A673 (cell line): ENCODE data around the gene SUMO3.

ENCODE experiments used
- EZH2 ChIP-seq: fragments of 200-600 bp; sonication (generic); IDR thresholded peaks from 2 replicates; pipeline ENCODE4 v1.6.1; 2017; ENCODE audit warnings: borderline replicate concordance, low read depth, mild to moderate bottlenecking, mixed read lengths, antibody characterized with exemption, low read length; ENCODE audit not compliant: poor library complexity, severe bottlenecking
- TF ChIP-seq, protein P1 (sequence below): fragments of 300-800, 200-600 bp; sonication (generic); conservative IDR thresholded peaks from 2 replicates; pipeline ENCODE4 v1.5.1; 2017; ENCODE audit warnings: low read depth, mild to moderate bottlenecking, antibody characterized with exemption, low read length, moderate library complexity, mixed read lengths

DNA sequence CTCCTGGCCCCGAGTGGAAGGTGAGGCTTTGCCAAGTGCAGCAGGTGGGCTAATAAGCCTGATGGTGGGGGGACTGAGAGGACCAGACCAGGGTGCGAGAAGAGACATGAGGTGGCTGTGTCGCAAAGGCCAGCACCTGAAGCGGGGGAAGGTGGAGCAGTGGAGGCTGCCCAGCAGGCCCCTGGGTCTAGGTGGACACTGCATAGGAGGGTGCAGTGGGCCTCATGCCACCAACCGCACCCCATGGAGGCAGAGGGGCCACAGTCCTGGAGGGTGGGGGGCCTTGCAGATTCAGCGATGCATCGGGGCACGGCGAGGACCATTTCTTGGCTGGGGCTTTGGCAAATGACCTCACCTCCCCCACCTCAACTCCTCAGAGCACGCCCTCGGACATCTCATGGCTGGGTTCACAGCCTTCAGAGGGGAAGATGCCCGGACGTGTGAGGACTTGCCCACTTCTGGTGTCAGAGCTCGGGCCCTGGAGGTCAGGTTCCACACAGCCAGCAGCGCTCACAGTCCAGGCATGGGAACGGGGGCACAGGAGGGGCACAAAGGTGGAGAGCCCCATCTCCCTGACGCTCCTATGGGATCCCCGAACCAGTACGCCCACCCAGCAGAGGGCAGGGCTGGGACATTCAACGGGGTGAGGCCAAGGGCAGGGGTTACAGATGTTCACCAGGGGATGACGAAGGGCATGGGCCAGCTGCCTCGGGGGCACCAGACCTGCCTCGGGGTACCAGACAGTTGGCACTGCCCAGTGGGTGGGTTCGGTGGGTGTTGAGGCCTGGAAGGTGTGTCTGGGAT is 51.6 kb downstream of the SUMO3 start:
- TF ChIP-seq, protein P1, sequence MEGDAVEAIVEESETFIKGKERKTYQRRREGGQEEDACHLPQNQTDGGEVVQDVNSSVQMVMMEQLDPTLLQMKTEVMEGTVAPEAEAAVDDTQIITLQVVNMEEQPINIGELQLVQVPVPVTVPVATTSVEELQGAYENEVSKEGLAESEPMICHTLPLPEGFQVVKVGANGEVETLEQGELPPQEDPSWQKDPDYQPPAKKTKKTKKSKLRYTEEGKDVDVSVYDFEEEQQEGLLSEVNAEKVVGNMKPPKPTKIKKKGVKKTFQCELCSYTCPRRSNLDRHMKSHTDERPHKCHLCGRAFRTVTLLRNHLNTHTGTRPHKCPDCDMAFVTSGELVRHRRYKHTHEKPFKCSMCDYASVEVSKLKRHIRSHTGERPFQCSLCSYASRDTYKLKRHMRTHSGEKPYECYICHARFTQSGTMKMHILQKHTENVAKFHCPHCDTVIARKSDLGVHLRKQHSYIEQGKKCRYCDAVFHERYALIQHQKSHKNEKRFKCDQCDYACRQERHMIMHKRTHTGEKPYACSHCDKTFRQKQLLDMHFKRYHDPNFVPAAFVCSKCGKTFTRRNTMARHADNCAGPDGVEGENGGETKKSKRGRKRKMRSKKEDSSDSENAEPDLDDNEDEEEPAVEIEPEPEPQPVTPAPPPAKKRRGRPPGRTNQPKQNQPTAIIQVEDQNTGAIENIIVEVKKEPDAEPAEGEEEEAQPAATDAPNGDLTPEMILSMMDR, result no peak
- TF ChIP-seq EZH2, result no peak
